ENCODE measurements around the gene SAMD11. TPM values are rescaled to one million over a fixed set of nuclear protein-coding genes. Genes with fewer than 3 reads are reported as not detected.

The SAMD11 gene
- total and polyA plus RNA-seq, 2 of the 13 experiments (the other 11 are each of a cell fraction or from before 2014, with no cell fraction given) = 0.11 TPM; not detected in 1

DNA sequence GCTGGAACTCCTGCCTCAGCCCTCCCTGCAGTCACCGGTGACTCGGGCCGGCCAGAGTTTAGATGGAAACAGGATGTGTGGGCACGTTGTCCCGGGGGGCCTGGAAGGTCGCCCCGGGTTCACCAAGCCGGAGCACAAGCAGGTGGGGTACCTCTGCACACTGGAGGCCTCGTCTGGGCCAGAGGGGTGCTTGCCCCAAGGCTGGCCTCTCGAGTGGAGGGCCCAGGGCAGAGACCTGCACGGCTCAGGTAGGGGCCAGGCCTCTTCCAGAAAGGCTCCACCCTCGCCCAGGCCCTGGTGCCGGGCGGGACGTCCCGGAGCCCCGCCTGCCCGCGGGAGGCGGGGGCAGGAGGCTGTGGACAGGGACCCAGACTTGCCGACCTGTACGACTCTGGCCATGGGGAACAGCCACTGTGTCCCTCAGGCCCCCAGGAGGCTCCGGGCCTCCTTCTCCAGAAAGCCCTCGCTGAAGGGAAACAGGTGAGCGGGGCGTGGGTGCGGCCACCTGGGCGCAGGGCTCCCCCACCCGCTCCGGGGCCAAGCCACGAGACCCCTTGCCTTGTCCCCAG, 42.5 kb downstream of the SAMD11 start, which contains the start of gene PLEKHN1 (continued):
- TF ChIP-seq, protein P1, sequence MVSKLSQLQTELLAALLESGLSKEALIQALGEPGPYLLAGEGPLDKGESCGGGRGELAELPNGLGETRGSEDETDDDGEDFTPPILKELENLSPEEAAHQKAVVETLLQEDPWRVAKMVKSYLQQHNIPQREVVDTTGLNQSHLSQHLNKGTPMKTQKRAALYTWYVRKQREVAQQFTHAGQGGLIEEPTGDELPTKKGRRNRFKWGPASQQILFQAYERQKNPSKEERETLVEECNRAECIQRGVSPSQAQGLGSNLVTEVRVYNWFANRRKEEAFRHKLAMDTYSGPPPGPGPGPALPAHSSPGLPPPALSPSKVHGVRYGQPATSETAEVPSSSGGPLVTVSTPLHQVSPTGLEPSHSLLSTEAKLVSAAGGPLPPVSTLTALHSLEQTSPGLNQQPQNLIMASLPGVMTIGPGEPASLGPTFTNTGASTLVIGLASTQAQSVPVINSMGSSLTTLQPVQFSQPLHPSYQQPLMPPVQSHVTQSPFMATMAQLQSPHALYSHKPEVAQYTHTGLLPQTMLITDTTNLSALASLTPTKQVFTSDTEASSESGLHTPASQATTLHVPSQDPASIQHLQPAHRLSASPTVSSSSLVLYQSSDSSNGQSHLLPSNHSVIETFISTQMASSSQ (IDR thresholded peaks at IDR 0.05; ENCODE audit: low read depth) = no peak
- TF ChIP-seq, protein P1 (CRISPR knock-in tag; IDR thresholded peaks at IDR 0.05; ENCODE audit: borderline replicate concordance) = no peak
- no peak for TF ChIP-seq SP1 (IDR thresholded peaks at IDR 0.05)
- no peak for TF ChIP-seq SP1 (CRISPR knock-in tag; IDR thresholded peaks at IDR 0.05)
- 0 out of 2 replicates have a peak, but pooled peaks have one; percentile 41 for TF ChIP-seq ZNF235 (CRISPR knock-in tag; IDR thresholded peaks at IDR 0.05; ENCODE audit: borderline replicate concordance)
- TF ChIP-seq ZIK1 (CRISPR knock-in tag; IDR thresholded peaks at IDR 0.05; ENCODE audit: borderline replicate concordance, low read depth) = no peak
- TF ChIP-seq ZNF317 (CRISPR knock-in tag; IDR thresholded peaks at IDR 0.05) = peak; percentile 17; the same call in 1 of the 2 replicates
- TF ChIP-seq ZNF343 (CRISPR knock-in tag; IDR thresholded peaks at IDR 0.05) = no peak
- TF ChIP-seq GFI1 (CRISPR knock-in tag; IDR thresholded peaks at IDR 0.05; ENCODE audit: borderline replicate concordance) = peak; percentile 12; the same call in 1 of the 2 replicates
- TF ChIP-seq YY1 (IDR thresholded peaks at IDR 0.05; ENCODE audit: insufficient read depth, insufficient replicate concordance, low read depth, low read length) = no peak
- TF ChIP-seq, protein P2, sequence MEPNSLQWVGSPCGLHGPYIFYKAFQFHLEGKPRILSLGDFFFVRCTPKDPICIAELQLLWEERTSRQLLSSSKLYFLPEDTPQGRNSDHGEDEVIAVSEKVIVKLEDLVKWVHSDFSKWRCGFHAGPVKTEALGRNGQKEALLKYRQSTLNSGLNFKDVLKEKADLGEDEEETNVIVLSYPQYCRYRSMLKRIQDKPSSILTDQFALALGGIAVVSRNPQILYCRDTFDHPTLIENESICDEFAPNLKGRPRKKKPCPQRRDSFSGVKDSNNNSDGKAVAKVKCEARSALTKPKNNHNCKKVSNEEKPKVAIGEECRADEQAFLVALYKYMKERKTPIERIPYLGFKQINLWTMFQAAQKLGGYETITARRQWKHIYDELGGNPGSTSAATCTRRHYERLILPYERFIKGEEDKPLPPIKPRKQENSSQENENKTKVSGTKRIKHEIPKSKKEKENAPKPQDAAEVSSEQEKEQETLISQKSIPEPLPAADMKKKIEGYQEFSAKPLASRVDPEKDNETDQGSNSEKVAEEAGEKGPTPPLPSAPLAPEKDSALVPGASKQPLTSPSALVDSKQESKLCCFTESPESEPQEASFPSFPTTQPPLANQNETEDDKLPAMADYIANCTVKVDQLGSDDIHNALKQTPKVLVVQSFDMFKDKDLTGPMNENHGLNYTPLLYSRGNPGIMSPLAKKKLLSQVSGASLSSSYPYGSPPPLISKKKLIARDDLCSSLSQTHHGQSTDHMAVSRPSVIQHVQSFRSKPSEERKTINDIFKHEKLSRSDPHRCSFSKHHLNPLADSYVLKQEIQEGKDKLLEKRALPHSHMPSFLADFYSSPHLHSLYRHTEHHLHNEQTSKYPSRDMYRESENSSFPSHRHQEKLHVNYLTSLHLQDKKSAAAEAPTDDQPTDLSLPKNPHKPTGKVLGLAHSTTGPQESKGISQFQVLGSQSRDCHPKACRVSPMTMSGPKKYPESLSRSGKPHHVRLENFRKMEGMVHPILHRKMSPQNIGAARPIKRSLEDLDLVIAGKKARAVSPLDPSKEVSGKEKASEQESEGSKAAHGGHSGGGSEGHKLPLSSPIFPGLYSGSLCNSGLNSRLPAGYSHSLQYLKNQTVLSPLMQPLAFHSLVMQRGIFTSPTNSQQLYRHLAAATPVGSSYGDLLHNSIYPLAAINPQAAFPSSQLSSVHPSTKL (CRISPR knock-in tag; IDR thresholded peaks at IDR 0.05) = no peak
- no peak for TF ChIP-seq ZBTB20 (CRISPR knock-in tag; IDR thresholded peaks at IDR 0.05; ENCODE audit: borderline replicate concordance, low read depth)
- TF ChIP-seq, protein P3, sequence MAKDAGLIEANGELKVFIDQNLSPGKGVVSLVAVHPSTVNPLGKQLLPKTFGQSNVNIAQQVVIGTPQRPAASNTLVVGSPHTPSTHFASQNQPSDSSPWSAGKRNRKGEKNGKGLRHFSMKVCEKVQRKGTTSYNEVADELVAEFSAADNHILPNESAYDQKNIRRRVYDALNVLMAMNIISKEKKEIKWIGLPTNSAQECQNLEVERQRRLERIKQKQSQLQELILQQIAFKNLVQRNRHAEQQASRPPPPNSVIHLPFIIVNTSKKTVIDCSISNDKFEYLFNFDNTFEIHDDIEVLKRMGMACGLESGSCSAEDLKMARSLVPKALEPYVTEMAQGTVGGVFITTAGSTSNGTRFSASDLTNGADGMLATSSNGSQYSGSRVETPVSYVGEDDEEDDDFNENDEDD (CRISPR knock-in tag; IDR thresholded peaks at IDR 0.05; ENCODE audit: borderline replicate concordance) = no peak; the same call in 1 of the 2 replicates
- no peak for TF ChIP-seq MEIS1 (CRISPR knock-in tag; IDR thresholded peaks at IDR 0.05; ENCODE audit: borderline replicate concordance)
- TF ChIP-seq ZNF33B (CRISPR knock-in tag; IDR thresholded peaks at IDR 0.05) = peak; percentile 66; the same call in 1 of the 2 replicates
- TF ChIP-seq, protein P4, sequence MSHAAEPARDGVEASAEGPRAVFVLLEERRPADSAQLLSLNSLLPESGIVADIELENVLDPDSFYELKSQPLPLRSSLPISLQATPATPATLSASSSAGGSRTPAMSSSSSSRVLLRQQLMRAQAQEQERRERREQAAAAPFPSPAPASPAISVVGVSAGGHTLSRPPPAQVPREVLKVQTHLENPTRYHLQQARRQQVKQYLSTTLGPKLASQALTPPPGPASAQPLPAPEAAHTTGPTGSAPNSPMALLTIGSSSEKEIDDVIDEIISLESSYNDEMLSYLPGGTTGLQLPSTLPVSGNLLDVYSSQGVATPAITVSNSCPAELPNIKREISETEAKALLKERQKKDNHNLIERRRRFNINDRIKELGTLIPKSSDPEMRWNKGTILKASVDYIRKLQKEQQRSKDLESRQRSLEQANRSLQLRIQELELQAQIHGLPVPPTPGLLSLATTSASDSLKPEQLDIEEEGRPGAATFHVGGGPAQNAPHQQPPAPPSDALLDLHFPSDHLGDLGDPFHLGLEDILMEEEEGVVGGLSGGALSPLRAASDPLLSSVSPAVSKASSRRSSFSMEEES (CRISPR knock-in tag; IDR thresholded peaks at IDR 0.05) = no peak
- peak; percentile 42; the same call in 1 of the 2 replicates for TF ChIP-seq RXRA (CRISPR knock-in tag; IDR thresholded peaks at IDR 0.05)

Data from HepG2 (cell line).